Stomach (tissue), 4 donors: ENCODE results near the gene CDC42BPB.

Experiments
- EP300 ChIP-seq: sonication (generic); formaldehyde crosslinking; IDR thresholded peaks from one replicate; pipeline ENCODE4 v1.6.1; 2017; ENCODE audit warnings: antibody characterized with exemption
- POLR2A ChIP-seq, 4 donors: fragments of 450-650 bp; IDR thresholded peaks; one replicate each; pipeline ENCODE4 v1.6.1; 2016; ENCODE audit warnings: antibody characterized with exemption in 4 of 4, control low read depth in 2 of 4, mild to moderate bottlenecking in 1 of 4, moderate library complexity in 1 of 4
- POLR2AphosphoS5 ChIP-seq, 3 donors: sonication (generic); formaldehyde crosslinking; IDR thresholded peaks; one replicate each; pipeline ENCODE4 v1.6.1; 2016; ENCODE audit warnings: antibody characterized with exemption in 3 of 3
- TF ChIP-seq, protein P1 (sequence below), 7 experiments: fragments of 450-650 bp in 4 of 7; fragments of 200-600 bp in 3 of 7; sonication (generic) in 3 of 7; IDR thresholded peaks; one replicate each; pipeline ENCODE4 v1.5.1; 2016 to 2019; ENCODE audit warnings: antibody characterized with exemption in 7 of 7, control low read depth in 2 of 7, mild to moderate bottlenecking in 1 of 7

DNA sequence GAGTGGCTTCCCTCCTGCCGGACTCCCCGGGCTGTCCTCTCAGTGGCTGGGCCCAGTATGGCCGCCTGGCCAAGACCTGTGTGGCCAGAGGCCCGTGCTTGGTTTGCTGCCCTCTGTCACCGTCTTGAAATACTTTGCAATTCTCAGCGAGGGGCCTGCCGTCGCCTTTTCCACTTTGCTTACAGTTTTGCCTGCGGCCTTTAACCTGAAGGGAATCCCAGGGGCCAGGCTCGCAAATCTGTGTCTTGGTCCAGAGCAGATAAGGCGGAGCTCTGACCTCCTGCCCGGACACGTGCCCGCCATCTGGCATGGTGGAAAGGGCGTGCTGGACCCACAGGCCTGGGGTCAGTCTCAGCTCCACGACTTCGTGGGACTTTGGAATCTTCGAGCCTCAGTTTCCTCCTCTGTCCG, 145.8 kb downstream of the CDC42BPB start:
- TF ChIP-seq, protein P1, sequence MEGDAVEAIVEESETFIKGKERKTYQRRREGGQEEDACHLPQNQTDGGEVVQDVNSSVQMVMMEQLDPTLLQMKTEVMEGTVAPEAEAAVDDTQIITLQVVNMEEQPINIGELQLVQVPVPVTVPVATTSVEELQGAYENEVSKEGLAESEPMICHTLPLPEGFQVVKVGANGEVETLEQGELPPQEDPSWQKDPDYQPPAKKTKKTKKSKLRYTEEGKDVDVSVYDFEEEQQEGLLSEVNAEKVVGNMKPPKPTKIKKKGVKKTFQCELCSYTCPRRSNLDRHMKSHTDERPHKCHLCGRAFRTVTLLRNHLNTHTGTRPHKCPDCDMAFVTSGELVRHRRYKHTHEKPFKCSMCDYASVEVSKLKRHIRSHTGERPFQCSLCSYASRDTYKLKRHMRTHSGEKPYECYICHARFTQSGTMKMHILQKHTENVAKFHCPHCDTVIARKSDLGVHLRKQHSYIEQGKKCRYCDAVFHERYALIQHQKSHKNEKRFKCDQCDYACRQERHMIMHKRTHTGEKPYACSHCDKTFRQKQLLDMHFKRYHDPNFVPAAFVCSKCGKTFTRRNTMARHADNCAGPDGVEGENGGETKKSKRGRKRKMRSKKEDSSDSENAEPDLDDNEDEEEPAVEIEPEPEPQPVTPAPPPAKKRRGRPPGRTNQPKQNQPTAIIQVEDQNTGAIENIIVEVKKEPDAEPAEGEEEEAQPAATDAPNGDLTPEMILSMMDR (IDR thresholded peaks at IDR 0.05), result no peak
- TF ChIP-seq POLR2AphosphoS5 (IDR thresholded peaks at IDR 0.05), result no peak
- TF ChIP-seq EP300, result no peak
- TF ChIP-seq POLR2A (IDR thresholded peaks at IDR 0.05), result no peak
